Measurements from ENCODE around the gene KCNJ16.

The KCNJ16 gene

DNA sequence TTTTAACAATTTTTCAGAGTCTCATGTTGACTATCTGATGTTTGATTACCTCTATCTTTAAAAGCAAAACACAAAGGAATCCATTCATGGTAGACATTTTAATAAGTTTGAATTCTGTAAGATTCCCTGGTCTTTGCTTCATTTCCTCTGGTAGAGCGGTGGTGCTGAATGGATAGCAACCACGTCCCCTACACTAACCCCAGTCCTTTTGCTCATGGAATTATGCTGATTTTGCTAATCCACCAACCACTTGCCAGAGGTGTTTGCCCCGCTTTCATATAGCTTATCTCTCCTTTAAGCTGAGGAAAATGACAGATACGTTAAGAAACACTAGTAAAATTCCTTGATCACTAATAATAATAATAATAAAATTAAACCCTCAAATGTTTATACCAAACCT is 9.5 kb downstream of the KCNJ16 start:
- no peak overlapping the region for H3K4me3 ChIP-seq (ENCODE audit: low read length)
- TF ChIP-seq, protein P1, sequence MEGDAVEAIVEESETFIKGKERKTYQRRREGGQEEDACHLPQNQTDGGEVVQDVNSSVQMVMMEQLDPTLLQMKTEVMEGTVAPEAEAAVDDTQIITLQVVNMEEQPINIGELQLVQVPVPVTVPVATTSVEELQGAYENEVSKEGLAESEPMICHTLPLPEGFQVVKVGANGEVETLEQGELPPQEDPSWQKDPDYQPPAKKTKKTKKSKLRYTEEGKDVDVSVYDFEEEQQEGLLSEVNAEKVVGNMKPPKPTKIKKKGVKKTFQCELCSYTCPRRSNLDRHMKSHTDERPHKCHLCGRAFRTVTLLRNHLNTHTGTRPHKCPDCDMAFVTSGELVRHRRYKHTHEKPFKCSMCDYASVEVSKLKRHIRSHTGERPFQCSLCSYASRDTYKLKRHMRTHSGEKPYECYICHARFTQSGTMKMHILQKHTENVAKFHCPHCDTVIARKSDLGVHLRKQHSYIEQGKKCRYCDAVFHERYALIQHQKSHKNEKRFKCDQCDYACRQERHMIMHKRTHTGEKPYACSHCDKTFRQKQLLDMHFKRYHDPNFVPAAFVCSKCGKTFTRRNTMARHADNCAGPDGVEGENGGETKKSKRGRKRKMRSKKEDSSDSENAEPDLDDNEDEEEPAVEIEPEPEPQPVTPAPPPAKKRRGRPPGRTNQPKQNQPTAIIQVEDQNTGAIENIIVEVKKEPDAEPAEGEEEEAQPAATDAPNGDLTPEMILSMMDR (conservative IDR thresholded peaks at IDR 0.05; ENCODE audit: low read length), result no peak
- DNase-seq (ENCODE audit: low read depth), result no peak

DNA sequence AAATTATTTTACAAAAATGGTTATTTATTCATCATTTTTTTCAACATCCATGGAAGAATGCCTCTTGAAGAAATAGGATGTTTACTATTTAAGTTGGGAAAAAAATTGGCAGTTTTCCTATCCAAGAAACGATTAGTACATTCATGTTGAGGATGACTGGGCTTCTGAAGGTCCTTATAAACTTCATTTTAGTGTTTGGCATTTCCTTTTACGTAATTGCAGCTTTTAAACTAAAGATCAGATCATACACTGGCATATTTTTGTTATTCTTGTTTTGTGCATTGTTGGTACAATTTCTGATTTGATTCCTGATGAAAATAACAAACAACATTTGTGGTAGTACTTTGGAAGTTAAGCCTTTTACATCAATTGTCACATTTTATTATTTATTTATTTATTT is 11.5 kb downstream of the KCNJ16 start:
- H3K4me3 ChIP-seq (ENCODE audit: low read length), result no peak overlapping the region
- TF ChIP-seq, protein P1 (conservative IDR thresholded peaks at IDR 0.05; ENCODE audit: low read length), result no peak
- no peak for DNase-seq (ENCODE audit: low read depth)

DNA sequence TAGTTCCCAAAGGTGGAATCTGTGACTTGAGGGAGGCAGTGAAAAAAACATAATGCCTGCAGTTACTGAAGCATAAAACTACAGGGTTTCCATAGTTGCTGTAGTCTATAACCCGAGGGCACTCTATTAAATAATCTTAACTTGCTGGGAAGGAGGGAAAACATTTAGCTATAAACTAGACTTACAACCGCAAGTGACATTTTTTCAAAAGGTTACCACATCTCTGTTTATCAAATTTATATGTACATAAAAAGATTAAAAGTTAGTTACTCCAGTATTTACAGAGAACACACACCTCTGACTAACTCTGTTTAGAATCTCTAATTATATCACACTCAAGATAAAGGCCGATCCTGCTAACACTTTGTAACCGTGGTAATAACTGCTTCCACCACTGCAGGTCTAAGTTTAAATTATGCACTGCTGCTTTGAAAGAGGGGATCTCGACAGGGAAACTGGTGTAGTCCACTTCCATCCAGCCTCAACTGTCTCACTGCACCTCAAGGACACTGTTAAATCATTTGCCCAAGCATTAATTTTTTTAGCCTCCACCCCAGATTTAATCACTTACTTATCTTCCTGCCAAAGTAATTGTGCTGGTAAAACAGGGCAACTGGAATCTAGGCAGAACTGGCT is 14.6 kb downstream of the KCNJ16 start:
- no peak for DNase-seq (ENCODE audit: low read depth)
- no peak overlapping the region for H3K4me3 ChIP-seq (ENCODE audit: low read length)
- TF ChIP-seq, protein P1 (conservative IDR thresholded peaks at IDR 0.05; ENCODE audit: low read length), result no peak

DNA sequence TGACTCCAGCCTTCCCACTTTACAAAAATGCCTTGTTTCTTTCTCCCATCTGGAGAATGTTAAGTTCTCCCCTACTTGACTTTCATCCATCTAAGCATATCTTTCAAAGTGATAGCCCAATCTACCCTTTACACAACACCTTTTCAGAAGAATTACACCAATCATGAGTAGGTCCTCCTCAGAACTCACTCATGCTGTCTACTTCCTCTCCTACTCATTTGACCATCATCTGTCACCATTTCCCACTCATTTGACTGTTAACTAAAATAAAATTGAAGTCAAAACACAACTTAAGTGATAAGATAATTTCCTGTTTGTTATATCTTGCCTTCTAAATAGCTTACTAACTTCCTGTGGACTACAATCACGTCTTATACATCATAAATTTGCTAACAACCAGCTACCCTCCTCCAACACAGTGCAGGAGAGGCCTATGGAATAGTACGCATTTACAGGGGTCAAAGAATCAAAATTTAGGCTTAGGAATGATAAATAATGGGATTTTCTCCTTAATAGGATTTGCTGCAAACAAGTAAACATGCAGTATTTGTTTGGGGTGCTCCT is 16.1 kb downstream of the KCNJ16 start:
- TF ChIP-seq, protein P1 (conservative IDR thresholded peaks at IDR 0.05; ENCODE audit: low read length), result no peak
- no peak overlapping the region for H3K4me3 ChIP-seq (ENCODE audit: low read length)
- DNase-seq (ENCODE audit: low read depth), result no peak

DNA sequence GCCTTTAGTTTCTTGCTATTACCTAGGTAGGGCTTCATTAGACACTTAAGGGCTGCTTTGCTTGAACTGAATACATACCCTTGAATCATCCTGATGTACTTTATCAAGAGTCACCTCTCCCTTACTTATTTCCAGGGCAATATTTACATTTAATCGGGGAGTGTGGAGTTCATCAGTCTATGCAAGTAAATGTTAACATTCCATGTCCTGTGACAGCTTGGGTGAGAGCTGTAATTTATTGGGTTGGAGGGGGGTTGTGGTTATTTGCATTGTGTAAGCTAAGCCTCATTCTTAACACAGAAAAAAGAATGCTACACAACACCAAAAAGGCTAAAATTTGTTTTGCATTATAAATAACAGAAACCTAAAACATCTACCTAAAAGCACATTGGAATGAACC is 16.7 kb downstream of the KCNJ16 start:
- TF ChIP-seq, protein P1 (conservative IDR thresholded peaks at IDR 0.05; ENCODE audit: low read length), result no peak
- peak; percentile 39 for DNase-seq (ENCODE audit: low read depth)

DNA sequence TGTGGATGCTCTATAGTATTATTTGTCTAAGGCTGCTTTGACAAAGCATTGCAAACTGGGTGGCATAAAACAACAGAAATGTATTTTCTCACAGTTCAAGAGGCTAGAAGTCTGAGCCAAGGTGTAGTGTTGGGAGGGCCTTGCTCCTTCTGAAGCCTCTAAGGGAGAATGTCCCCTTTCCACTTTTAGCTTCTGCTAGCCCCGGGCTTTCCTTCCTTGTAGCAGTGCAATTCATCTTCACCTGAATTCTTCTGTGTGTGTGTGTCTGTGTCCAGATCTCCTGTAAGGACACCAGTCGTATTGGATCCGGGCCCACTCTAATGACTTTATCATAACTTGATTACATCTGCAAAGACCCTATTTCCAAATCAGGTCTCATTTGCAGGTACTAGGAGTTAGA is 18.1 kb downstream of the KCNJ16 start:
- H3K4me3 ChIP-seq (ENCODE audit: low read length), result no peak overlapping the region
- no peak for DNase-seq (ENCODE audit: low read depth)
- TF ChIP-seq, protein P1 (conservative IDR thresholded peaks at IDR 0.05; ENCODE audit: low read length), result no peak

More for the DNA sequence above, 16.7 kb downstream of the KCNJ16 start:
- H3K4me3 ChIP-seq (ENCODE audit: low read length), result no peak overlapping the region

DNA sequence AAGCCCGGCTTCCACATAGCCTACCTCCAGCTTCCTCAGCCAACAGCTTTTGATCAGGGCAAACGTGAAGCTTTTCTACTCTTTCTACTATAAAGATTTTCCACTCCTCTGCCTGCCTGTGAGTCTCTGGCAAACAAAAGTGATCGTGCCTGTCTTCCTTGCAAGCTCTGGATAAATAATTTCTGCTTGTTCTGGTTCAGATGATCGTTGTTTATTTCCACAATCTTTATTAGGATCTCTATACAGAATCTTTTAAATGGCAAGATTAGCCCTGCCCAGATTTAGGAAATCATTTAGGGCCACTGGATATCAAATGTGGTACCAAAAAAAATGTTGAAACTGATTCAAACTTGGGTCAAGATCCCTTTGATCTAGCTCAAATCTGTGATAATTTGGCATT is 20.4 kb downstream of the KCNJ16 start:
- TF ChIP-seq, protein P1 (conservative IDR thresholded peaks at IDR 0.05; ENCODE audit: low read length), result no peak
- DNase-seq (ENCODE audit: low read depth), result no peak
- no peak overlapping the region for H3K4me3 ChIP-seq (ENCODE audit: low read length)
